ENCODE measurements around the gene NLRC5.

DNA sequence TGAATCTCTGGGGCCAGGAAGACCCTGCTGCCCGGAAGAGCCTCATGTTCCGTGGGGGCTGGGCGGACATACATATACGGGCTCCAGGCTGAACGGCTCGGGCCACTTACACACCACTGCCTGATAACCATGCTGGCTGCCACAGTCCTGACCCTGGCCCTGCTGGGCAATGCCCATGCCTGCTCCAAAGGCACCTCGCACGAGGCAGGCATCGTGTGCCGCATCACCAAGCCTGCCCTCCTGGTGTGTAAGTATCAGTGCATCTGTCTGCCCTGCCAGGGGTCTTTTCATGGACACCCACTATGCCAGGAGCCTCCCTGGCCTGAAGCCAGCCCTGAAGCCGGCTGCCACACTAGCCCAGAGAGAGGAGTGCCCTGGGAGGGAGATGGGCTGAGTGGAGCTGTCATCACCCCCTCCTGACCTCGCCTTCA is 27.5 kb upstream of the NLRC5 start, which contains the start of gene CETP:
- TF ChIP-seq POLR2AphosphoS5 (IDR thresholded peaks at IDR 0.05; ENCODE audit: low read depth, low read length) (no peak), POLR2A (IDR thresholded peaks at IDR 0.05; ENCODE audit: low read depth, low read length) (no peak), POU2F2 (IDR thresholded peaks at IDR 0.05; ENCODE audit: low read depth, low read length) (no peak), SPI1 (IDR thresholded peaks at IDR 0.05; ENCODE audit: low read depth, low read length) (no peak), PAX5 (IDR thresholded peaks at IDR 0.05; ENCODE audit: insufficient read depth, low read length, severe bottlenecking) (no peak)
